GM21447 (cell line): ENCODE results near the gene OR10A5.
"Not testable (repeated sequence)": the region's sequence is repeated elsewhere in the genome, so short reads cannot be mapped to it uniquely, and the experiment has no call there.

Experiments
- ATAC-seq: cut with Tn5 transposase; IDR thresholded peaks from one replicate; pipeline ENCODE4 v1.9.1; 2021; ENCODE audit not compliant: unreplicated experiment

OR10A5 gene, protein sequence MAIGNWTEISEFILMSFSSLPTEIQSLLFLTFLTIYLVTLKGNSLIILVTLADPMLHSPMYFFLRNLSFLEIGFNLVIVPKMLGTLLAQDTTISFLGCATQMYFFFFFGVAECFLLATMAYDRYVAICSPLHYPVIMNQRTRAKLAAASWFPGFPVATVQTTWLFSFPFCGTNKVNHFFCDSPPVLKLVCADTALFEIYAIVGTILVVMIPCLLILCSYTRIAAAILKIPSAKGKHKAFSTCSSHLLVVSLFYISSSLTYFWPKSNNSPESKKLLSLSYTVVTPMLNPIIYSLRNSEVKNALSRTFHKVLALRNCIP

DNA sequence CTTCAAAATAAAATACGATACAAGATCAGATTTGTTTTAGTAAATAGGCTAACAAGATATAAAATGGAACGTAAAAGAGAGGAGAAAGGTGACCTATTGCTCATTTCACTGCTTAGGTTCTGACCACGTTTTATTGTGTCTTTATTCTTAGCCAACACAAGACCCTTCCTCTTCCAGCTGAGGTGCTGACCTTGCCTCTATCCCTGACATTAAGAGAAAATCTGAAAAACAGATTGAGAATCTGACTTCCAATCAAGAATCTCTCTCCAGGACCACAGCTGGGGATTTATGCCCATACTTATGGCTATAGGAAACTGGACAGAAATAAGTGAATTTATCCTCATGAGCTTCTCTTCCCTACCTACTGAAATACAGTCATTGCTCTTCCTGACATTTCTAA, at the start of gene OR10A5:
TSS of gene OR10A5 (plus strand) at position 301 of the 400 bp plus-strand sequence. CDS start at position 301, 0 bp downstream.
- ATAC-seq, result no peak

DNA sequence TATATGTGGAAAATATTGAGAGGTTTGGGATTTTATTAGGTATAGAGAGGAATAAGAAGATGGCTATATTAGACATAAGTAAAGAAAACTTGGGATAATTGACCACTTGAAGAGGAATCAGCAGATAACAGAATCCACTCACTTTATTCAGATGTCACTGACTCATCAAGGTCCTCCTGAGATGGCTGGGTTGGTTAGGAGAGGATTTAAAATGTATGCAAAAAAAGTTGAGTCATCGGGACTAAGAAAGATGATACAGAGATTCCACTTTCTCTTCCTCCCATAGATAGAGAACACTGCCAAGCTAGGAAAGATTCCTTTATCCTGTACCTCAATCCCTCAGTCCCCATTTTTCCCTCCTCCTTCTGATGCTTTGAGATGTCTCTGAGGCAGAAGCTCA, 46.1 kb upstream of the OR10A5 start, which contains the start of gene OR6A2:
TSS of gene OR6A2 (minus strand) at position 288 of the 400 bp plus-strand sequence. CDS start 3,981 bp downstream, outside the sequence.
- ATAC-seq, result no peak

DNA sequence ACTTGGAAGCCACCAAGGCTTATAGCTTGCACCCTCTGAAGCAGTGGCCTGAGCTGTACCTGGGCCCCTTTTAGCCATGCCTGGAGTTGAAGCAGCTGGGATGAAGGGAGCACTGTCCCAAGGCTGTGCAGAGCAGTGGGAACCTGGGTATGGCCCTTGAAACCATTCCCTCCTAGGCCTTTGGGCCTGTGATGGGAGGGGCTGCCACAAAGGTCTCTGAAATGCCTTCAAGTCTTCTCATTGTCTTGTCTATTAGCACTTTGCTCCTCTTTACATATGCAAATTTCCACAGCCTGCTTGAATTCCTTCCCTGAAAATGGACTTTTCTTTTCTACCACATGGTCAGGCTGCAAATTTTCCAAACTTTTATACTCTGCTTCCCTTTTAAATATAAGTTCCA, 44.4 kb upstream of the OR10A5 start:
- ATAC-seq, result not testable (repeated sequence)

DNA sequence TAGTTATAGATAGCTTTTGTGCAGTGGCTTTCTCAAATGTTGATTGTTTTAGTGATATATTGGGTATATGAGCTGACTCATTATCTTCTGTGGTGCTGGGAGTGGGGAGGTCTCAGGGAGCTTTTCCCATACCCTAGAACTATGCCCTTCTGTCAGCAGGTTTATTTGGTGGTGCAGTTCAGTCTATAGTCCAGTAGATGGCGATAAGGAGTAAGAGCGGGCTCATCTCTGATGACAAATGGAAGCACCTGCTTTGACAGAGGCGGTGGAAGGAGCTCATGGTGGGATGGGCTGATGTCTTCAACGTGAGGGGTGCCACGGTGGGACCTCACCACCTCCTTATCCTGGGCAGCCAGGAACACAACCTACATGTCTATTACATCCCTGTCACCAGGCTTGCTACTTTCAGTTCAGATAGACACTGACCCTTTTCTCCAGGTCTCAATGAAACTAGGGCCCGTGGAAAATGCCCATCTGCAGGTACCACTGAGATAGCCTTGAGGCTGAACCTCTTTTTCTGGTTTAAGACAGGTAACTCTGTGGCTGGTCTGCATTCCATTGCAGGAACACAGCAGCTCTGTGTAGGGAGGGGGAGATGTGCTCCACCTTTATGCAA, 33.0 kb upstream of the OR10A5 start:
- peak; percentile 79 for ATAC-seq

DNA sequence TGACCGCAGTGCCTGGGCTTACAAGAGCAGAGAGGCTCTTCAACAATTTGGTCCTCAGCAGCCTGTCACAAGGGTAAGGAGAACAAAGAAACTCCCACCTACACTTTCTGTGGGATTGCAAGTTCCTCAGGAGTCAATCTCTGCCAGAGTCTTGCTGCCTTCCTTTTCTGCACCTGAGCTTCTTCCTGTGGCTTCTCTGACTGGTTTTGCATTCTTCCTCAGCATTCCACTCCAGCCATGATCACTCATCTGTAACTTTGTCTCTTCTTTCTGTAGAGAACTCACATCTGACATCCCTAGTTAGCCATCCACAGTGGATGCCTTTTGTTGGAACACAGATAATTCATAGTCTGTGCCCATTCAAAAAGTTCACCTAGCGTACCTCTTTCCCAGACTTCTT, 31.8 kb upstream of the OR10A5 start:
- no peak for ATAC-seq

DNA sequence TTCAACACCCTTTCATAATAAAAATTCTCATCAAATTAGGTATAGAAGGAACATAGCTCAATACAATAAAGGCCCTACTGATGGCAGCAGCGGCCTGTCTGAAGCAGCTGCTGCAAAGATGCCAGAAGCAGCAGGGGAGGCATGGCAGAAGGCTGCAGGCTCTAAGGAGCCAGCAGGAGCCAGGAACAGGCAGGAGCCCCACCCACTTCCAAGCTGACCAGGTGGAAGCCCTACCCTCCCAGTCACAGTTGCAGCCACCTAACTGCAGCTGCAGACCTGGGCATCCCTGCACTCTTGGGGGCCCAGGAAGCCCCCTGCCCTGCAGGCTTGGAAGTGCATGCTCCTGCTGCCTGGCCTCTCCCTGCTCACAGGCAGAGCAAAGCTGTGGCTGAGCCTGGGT, 27.8 kb upstream of the OR10A5 start:
- no peak for ATAC-seq

DNA sequence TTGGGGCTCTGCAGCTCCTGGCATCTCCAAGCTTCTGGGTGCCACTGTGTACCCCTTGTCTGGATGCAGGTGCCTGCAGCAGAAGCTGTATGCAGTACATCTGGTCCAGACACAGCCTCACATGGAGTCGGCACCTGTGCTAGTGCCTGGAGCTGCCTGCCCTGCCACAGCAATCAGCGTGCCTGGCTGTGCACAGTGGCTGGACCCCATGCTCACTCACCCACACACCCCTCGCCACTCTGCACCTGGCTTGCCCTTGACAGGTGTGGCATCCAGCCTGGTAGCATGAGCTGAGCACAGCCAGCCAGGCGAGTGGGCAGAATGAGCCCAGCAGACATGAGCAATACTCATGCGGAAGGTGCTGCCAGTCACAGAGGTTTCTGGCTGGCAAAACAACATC, 26.5 kb upstream of the OR10A5 start:
- no peak for ATAC-seq

DNA sequence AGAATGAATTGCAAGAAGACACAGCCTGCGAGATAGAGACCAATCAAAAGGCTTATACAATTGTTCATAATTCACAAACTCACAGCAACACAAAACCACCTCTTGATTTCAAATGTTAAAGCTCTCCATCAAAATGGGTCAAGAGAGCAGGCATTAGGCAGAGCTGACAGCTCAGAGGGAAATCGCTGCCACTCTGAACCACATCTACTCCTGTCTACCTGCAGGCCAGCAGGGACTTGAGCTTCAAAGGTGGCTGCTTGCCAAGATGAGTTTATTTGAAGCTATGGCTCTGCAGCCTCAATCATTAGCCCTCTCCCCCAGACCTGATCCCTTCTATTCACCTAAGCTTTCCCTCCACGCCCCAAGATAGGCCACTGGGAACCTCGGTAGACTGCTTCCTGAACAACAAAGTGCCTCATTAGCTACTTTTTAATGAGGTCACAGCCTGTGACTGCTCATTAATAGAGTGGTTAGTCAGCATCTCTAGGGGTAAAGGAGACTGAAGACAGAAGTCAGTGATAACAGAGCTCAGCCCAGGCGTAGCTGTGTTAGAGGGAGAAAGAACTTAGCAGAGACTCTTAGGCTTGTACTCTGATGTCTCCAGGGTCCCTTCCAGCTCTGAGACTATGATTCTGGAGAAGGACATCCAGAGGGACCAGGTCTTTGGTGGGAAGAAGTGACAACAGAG, 21.2 kb upstream of the OR10A5 start:
- no peak for ATAC-seq

DNA sequence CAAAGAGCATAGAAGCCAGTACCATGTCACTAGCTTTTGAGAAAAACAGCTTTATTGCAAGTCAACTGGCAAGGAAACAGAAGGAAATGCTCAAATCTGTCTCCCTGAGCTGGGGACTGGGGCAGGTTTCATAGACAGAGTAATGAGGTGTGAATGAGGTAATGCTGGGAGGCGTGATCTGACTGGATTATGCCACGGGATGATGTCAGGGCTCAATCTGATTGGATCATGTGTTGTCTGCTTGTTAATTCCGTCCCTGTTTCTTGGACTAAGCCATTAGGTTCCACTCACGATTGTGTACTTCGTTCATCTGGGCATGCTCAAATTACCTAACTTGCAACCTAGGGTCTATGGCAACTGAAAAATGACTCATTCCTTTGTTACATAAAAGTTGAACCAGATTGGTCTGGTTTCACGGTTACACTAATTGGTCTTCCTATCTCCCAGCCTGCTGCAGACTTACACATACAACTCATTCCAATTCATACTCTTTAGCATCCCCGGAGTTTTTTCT, 20.2 kb upstream of the OR10A5 start:
- ATAC-seq, result no peak

DNA sequence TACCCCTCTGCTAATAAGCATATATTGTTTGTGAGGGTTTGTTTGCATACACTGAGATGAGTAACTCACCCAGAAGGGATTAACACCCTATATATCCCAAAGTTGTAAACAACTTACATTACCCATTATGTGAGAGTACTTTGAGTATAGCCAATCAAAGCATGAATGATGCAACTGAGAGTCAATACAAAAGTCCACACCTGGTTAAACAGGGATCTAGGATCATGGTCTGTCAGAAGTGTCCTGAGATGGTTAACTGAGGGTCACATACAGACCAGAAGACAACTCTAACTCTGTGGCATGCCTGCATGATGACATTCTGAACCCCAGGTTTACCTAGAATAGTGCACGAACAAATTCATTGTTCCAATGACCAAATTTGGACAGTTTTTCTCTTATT, 17.4 kb upstream of the OR10A5 start:
- no peak for ATAC-seq

DNA sequence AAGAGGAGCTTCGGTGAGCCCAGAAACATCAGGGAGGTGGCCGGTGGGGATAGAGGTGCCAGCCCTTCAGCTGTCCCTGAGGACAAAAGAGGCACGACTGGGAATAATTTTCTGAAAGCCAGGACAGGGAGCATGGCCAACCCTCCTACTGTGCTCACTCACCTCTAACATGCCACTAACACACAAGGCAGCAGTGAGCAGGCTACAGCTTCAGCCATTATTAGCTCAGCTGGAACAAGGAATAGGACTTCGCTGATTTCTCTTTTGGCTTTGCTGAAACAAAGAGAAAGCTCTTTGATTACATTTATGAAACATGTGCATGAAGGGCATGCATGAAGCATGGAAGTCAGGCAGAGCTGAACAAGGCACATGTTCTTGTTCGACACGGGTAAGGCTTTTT, 12.1 kb upstream of the OR10A5 start:
- no peak for ATAC-seq

DNA sequence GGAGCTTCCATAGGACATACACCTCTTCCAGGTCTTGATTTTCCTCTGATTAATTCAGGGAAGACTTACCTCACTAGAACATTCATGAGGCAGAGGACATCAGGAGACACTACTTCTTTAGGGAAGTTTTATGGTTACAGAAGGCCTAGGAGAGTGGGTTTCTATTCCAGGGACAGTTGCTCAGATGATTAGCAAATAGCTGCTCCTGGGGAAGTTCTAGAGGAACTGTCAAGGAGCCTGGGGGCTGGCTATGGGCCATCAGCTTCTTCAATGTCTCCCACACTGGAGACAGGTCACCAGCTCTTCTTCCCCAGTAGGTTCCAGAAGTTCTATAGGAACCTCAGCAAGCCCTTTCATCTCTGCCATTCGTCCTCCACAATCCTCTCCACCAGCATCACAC, 11.5 kb upstream of the OR10A5 start:
- no peak for ATAC-seq

DNA sequence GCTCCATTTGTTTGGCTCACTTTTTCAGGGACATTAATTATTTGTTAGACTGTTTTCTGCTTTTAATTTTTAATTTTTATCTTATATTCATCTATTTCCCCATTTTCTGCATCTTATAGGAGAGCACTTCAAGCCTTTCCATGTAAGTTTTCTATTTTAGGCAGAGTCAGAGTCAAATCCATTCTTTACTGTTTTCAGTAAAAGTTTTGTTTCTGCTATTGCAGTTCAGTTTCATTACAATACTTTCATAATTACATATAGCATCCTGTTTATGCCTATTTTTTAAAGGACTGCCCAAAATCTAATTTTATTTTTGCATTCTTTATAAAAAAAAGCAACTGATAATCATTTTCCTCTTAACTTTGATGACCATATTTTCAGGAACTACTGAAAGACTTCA, 3.8 kb upstream of the OR10A5 start:
- ATAC-seq, result no peak

DNA sequence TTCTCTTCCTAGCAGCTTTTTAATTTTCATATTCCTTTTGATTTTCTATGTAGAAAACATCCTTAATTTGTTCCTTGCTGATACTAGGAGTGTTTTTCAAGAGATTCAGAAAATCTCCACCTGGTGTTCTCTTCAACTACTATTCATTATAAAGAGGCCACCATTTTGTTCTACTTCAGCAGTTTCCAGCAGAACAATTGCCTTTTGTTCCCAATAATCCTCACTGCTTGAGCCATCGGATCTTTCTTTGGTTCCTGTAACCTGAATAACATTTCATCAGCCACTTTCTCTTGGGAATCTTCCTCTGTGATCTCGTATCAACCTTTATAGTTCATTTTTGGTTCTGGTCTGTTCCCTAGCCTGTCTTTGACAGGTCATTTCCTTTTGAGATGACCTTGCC, 1.8 kb upstream of the OR10A5 start:
- ATAC-seq, result no peak

DNA sequence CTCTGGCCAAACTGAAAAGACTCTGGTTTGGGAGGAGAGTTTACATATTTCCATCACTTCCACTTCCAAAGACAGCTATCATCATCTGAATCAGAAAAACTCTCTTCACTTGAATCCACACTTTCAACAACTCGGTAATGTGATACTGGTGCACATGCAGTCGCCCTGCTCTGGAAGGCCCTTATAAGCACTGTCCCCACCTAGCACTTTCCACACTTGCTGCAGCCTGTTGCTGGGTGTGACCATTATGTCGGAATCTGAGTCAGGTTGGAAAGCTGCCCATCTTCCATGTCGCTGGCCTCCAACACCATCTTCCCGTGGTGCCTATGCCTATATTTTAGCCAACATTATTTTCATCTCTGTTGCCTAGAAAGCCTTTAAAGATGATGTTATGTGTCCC, 1.1 kb upstream of the OR10A5 start:
- ATAC-seq, result no peak

DNA sequence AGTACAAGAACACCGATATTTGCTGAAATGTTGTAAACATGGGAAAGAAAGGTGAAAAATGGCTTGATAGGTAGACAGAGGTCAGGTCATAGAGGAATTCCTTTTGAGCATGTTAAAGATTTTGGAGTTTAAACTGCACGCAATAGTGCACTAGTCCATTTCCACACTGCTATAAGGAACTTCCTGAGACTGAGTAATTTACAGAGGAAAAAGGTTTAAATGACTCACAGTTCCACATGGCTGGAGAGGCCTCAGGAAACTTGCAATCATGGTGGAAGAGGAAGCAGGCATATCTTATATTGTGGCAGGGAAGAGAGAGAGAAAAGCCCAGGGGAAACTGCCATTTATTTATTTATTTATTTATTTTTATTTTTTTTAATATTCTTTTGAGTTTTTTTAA, 5.0 kb downstream of the OR10A5 start:
- ATAC-seq, result no peak

DNA sequence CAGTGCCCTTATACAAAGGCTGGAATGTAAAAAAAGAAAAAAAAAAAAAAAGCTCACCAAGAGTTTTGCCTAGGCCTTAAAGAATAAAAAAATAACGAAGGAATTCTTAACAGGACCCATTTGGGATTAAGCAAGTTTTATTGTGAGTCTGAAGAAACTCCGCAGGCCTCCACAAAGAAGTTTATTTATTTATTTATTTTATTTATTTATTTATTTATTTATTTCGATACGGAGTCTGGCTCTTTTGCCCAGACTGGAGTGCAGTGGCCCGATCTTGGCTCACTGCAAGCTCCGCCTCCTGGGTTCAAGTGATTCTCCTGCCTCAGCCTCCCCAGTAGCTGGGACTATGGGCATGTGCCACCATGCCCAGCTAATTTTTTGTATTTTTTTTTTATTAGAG, 9.3 kb downstream of the OR10A5 start:
- not testable (repeated sequence) for ATAC-seq

DNA sequence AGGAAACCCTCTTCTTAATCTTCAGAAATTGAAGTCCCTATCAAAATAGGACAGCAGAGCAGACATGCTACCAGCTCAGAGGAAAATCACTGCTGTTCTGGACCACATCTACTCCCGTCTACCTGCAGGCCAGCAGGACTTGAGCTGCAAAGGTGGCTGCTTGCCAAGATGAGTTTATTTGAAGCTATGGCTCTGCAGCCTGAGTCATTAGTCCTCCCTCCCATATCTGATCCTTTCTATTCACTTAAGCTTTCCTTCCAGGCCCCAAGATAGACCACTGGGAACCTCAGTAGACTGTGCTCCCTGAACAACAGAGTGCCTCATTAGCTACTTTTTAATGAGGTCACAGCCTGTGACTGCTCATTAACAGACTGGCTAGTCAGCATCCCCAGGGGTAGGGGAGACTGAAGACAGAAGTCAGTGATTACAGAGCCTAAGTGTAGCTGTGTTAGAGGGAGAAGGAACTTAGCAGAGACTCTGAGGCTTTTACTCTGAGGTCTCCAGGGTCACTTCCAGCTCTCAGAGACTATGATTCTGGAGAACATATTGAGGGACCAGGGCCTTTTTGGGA, 10.6 kb downstream of the OR10A5 start:
- ATAC-seq, result no peak

DNA sequence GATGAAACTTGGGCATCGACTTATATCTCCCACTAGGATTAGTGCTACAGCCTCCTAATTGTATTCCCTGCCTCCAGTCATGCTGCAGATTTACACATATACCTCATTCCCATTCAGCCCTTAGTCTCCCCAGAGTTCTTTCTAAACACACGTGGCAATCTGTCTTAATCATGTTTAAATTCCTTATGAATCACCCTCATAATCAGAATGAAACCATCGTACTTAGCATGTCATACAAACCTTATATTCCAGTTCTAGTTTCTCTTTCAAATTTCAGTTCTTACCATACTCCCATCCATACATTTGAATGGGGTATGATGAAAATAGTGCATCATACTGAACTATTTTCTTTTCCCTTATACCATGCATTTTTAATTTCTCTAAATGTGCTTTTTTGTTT, 11.4 kb downstream of the OR10A5 start:
- ATAC-seq, result peak; percentile 79

DNA sequence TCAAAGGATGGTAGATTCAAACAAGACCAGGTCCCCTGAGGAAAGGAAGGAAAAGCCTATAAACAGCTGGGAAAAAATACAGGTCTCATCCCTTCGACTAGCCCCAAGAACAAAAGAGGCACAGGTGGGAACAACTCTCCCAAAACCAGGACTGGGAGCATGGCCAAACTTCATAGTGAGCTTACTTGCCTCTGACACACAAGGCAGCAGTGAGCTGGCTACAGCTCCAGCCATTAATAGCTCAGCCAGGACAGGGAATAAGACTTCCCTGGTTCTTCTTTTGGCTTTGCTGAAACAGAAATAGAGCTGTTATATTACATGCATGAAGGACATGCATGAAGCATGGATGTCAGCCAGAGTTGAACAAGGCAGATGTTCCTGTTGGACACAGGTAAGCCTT, 17.5 kb downstream of the OR10A5 start, which contains the start of gene OR10A2:
TSS of gene OR10A2 (plus strand) at position 97 of the 400 bp plus-strand sequence. CDS start 6,698 bp downstream, outside the sequence.
- no peak for ATAC-seq

DNA sequence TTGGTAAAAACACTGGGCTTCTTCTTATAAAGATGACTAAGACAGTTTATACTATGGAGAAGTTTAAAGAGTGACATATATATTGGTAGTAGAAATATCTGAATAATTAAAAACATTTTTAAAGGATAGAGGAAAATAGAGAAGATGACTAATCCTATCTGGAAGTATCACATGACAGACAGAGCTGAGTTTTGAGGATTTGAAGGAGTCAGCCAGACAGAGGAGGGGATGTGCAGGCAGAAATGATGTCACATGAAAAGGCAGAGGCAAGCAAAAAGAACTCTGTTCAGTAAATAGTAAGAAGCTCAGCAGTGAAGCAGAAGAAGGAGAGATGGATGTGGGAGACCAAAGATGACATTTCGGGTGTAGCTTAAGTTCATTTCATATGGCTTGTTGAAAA, 19.0 kb downstream of the OR10A5 start:
- ATAC-seq, result no peak
